ENCODE measurements around the gene NSUN2. TPM values are rescaled to one million over a fixed set of nuclear protein-coding genes. Genes with fewer than 3 reads are reported as not detected.

Gene NSUN2
- total RNA-seq, 4 donors from 2014 or later: 34.1 to 49.6 (median 41.9) TPM

- Histone ChIP-seq H3K4me1 (peaks cover 7 to 12% of the 10 kb centered on the region in 2 donors), H3K4me3 (replicated peaks in 1 of 3) (peak overlapping the region in 1 of 3 donors; percentile 94), H3K27me3 (no peaks in the 10 kb centered on the region), H3K27ac (no peak overlapping the region), H3K9me3 (no peaks in the 10 kb centered on the region), H3K36me3 (no peaks in the 10 kb centered on the region)
- TF ChIP-seq, protein P1, sequence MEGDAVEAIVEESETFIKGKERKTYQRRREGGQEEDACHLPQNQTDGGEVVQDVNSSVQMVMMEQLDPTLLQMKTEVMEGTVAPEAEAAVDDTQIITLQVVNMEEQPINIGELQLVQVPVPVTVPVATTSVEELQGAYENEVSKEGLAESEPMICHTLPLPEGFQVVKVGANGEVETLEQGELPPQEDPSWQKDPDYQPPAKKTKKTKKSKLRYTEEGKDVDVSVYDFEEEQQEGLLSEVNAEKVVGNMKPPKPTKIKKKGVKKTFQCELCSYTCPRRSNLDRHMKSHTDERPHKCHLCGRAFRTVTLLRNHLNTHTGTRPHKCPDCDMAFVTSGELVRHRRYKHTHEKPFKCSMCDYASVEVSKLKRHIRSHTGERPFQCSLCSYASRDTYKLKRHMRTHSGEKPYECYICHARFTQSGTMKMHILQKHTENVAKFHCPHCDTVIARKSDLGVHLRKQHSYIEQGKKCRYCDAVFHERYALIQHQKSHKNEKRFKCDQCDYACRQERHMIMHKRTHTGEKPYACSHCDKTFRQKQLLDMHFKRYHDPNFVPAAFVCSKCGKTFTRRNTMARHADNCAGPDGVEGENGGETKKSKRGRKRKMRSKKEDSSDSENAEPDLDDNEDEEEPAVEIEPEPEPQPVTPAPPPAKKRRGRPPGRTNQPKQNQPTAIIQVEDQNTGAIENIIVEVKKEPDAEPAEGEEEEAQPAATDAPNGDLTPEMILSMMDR (IDR thresholded peaks at IDR 0.05): no peak
- TF ChIP-seq POLR2A (IDR thresholded peaks at IDR 0.05): no peak
- no peak for DNase-seq
- WGBS, 2 donors: 19 to 23% methylated on average over 6 of the region's 6 CpGs
- intact Hi-C loops (cut with DNase I): loop anchor here (5.0 to 10.0 kb wide), 2 partner anchors 83 to 110 kb away; no protein-coding TSS in a partner anchor
Measured at GRCh38 chr5:6634306-6634705, 1.5 kb upstream of the NSUN2 start.

- peak overlapping the region; percentile 91 to 96 (median 96) for H3K27ac ChIP-seq
- peaks cover 0 to 3% of the 10 kb centered on the region in 2 donors for H3K36me3 ChIP-seq
- peaks cover 7 to 12% of the 10 kb centered on the region in 2 donors for H3K4me1 ChIP-seq
- intact Hi-C loops (cut with DNase I): loop anchor here (5.0 to 10.0 kb wide), 2 partner anchors 84 to 111 kb away; no protein-coding TSS in a partner anchor
- no peaks in the 10 kb centered on the region for H3K9me3 ChIP-seq
- peak in 1 of 2 donors; percentile 3 for DNase-seq
- 1% methylated on average over 13 to 42 of the region's 75 CpGs for WGBS, 2 donors
- H3K4me3 ChIP-seq (replicated peaks in 1 of 3): peak overlapping the region; percentile 70 to 94 (median 78)
- H3K27me3 ChIP-seq: no peaks in the 10 kb centered on the region
- no peak for TF ChIP-seq POLR2A (IDR thresholded peaks at IDR 0.05)
- TF ChIP-seq, protein P1 (IDR thresholded peaks at IDR 0.05): peak in 1 of 6 experiments; percentile 21
Measured at GRCh38 chr5:6633469-6634245, 813 bp upstream of the NSUN2 start.

DNA sequence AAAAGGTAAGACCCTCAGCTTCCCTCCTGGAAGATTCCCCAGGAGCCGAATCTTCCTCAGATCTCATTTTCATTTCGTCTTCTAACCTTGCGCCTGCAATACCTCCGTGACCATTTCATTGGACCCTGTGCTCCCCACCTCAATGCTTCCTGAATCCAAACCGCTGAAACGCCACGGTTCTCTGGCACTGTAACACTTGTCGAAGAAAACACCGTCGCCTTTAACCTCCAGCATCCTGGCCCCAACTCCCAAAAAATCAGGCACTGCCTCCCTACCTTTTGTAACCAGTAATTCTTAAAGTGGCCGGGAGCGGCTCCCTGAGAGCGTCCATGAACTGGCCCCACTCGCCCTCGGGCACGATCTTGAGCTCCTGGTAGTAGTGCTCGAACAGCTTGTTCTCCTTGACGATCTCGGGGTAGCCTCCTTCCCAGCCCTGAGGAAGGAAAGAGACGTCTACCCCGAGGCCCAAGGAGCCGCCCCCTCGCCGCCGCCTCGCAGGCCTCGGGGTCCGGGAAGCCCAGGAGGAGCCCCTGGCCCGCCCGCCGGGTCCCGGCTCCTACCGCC, 438 bp downstream of the NSUN2 start:
- H3K27me3 ChIP-seq: no peaks in the 10 kb centered on the region
- DNase-seq: peak; percentile 6 to 32
- intact Hi-C loops (cut with DNase I): loop anchor here (5.0 to 10.0 kb wide), 2 partner anchors 85 to 112 kb away; no protein-coding TSS in a partner anchor
- TF ChIP-seq, protein P1 (IDR thresholded peaks at IDR 0.05): no peak
- TF ChIP-seq POLR2A (IDR thresholded peaks at IDR 0.05): no peak
- H3K27ac ChIP-seq: peak overlapping the region in 2 of 3 donors; percentile 91 to 96
- H3K36me3 ChIP-seq: peaks cover 0 to 3% of the 10 kb centered on the region in 2 donors
- H3K4me3 ChIP-seq (replicated peaks in 1 of 3): peak overlapping the region; percentile 70 to 94 (median 78)
- 0 to 1% methylated on average over 10 to 29 of the region's 33 CpGs for WGBS, 2 donors
- H3K9me3 ChIP-seq: no peaks in the 10 kb centered on the region
- H3K4me1 ChIP-seq: peaks cover 7 to 12% of the 10 kb centered on the region in 2 donors

- 89 to 98% methylated on average over 4 of the region's 4 CpGs for WGBS, 2 donors
- DNase-seq: no peak
- no peaks in the 10 kb centered on the region for H3K9me3 ChIP-seq
- H3K36me3 ChIP-seq: peaks cover 0 to 4% of the 10 kb centered on the region in 2 donors
- TF ChIP-seq, protein P1 (IDR thresholded peaks at IDR 0.05): no peak
- TF ChIP-seq POLR2A (IDR thresholded peaks at IDR 0.05): no peak
- intact Hi-C loops (cut with DNase I): loop anchor here (5.0 to 10.0 kb wide), 2 partner anchors 86 to 113 kb away; no protein-coding TSS in a partner anchor
- no peak overlapping the region for H3K4me3 ChIP-seq (replicated peaks in 1 of 3)
- H3K4me1 ChIP-seq: peaks cover 7 to 12% of the 10 kb centered on the region in 2 donors
- no peaks in the 10 kb centered on the region for H3K27me3 ChIP-seq
- H3K27ac ChIP-seq: no peak overlapping the region
Measured at GRCh38 chr5:6631441-6631840, 1.4 kb downstream of the NSUN2 start.

Data from thyroid gland (tissue), 4 donors.